IPS-NIHi11 (cell line): ENCODE data around the gene SUN5.

Experiments
- DNase-seq: peaks from one replicate; pipeline ENCODE4 v3.0.0; 2012; ENCODE audit warnings: mixed read lengths, low spot score

SUN5 gene

GRCh38 chr20:33014336-33015113 is 10.3 kb upstream of the SUN5 start:
- no peak for DNase-seq

DNA sequence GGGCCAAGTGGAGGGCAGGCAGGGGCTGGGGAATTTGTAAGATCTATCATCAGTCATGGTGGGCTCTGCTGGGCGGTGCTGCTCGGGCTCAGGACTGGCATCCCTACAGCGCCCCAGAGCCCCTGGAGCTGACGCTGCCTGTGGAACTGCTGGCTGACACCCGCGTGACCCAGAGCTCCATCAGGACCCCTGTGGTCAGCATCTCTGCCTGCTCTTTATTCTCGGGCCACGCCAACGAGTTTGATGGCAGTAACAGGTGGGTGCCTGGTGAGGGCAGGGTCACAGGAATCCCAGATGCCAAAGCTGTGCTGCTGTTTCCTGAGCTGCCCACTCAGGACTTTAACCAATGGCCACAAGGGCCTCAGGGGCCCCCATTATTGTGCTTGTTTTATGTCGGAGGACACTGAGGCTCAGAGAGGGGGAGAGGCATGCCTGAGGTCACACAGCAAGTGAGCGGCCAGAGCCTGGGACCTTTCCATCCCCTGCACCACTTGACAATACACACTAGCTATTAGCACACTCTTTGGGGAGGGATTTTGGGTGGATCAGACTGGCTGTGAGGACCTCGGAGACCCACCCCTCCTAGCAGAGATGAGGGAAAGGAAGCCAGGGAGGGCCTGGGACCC is 9.6 kb upstream of the SUN5 start:
- DNase-seq: no peak

- no peak for DNase-seq
These were observed 8.3 kb upstream of the SUN5 start for GRCh38 chr20:33012327-33013189.

DNA sequence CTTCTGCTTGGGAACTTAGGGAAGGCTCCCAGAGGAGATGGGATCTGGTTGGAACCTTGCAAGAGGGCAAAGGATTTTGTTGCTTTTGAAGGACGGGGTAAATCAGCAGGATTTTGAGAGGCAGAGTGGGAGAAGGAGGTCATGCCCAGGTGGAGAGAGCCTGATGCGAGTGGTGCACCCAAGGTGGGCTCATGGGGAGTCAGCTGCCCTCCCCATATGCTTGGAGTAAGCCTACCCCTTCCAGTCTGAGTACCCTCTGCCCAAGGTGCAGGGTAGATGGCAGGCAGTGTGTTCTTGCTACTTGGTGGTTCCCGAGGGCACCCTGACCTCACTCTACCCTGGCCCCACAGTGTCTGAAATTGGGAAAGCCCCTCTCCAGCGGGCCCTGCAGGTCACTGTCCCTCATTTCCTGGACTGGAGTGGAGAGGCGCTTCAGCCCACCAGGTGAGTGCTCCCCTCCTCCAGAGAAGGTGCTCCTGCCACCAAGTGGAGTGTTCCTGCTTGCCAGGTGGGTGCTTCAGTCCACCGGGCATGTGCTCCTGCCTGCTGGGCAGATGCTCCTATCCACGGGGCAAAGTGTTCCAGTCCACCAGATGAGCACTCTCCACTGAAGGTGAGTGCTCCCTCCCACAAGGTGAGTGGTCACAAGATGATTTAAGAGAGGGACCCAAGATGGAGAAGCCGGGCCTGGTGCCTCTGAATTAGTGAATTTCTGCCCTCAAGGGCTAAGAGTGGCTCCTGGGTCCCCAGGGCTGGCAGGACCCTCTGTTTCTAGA is 6.6 kb upstream of the SUN5 start:
- DNase-seq: no peak

- DNase-seq: no peak
These were observed 5.9 kb upstream of the SUN5 start for GRCh38 chr20:33010133-33010504.

DNA sequence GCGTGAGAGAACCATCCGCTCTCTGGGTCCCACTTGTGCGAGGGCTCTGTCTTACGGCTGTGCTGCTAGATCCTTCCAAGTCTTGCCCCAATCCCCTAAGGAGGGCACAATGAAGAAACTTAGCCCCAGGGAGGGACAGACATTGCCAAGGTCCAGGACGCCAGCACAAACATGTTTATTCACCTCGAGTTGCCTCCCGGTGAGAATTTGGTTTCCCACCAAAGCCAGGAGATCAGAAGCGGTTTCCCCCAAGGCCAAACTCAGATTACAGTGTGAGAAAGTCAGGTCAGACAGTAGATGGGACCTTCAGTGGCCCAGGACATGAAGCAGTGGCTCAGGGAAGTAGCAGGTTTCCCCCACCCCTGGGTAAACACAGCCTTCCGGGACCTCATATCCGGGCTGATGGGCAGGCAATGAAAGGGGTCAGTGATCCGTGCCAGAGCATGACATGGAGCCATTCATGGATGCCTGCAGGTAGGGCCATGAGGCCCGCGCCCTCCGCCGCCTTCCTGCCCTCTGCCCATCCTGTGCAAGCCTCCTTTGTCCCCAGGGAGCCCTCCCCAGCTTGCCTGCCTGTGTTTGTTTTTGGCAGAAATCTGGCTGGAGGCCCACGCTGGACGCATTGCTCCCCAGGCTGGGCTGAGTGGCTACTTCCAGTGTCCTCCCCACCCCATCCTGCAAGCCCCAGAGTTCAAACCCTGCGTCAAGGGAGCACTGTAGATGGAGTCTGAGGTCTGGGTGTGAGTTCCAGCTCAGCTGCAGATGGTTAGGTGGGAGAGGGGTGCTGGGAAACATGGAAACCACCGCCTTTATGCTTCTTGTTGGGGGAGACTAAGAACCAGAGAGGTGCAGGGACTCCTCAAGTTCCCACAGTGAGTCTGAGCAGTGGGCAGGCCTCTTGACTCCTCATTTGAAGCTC is 5.2 kb upstream of the SUN5 start:
- DNase-seq: no peak

- no peak for DNase-seq
These were observed 4.3 kb upstream of the SUN5 start for GRCh38 chr20:33008336-33009213.

DNA sequence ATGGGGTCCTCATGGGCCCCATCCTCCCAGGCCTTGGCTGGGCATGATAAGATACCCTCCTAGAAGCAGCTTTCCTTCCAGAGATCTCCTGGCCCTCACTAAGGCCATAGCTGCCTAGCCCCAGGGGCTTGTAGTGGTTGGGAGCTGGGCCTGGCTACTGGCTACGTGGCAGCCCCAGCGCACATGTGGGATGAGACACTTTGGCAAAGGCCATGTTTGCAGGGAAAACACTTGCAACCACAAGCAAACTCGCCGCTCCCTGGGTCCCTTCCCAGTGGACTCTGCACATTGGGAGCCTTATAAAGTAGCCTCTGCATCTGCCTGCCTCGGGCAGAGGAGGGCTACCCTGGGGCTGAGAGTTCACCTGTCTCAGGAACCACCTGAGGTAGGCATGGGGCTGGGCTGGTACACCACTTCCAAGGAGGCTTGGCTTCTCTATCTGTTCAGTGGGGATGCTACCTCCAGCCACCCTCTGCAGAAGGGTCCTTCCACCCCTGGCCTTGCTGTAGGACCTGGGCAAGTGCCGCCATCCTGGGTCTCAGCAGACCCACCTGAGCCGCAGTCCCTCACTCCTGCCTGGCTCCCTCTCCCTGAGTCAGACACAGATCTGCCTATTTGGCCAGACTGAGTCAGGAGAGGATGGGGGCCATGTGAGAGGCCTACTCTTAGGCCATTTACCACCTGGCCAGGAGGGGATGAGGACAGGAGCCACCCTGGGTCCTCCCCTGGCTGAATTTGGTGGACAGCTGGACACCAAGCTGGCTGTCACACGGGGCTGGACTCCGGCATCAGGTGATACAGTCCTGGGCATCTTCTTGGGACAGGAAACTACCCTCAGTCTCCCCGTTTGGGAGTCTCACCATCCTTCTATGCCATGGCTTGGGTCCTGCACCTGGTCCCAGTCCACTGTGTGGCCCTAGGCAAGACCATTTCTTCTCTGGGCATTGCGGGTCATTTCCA is 3.4 kb upstream of the SUN5 start, which contains the start of gene BPIFB2:
BPIFB2 (plus strand) TSS at position 329 of the 960 bp plus-strand sequence. CDS start 871 bp downstream, outside the sequence.
- DNase-seq: no peak

DNA sequence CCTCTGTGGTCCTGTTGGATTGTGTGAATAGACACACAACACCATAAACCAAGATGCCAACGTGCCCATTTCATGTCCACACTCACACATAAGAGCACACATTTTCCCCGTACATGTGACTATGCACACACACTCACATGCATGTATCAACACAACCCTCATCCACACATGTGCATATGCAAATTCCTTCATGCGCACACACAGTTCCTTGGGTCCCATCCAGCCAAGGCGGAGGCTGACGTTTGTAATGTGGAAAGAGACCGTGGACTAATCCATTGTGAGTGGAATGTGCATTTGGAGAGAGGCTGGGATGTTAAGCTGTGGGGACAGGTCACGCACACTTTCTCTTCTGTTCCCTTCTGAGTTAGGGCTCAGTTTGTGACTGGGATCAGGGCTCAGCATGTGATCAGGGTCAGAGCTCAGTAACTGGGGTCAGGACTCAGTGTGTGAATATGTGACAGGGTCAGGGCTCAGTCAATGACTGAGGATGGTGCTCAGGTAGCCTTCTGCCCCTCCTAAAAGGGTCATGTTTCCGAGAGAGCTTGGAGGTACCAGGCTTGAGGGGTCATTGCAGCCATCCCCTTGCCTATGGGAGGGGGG is 2.6 kb upstream of the SUN5 start:
- DNase-seq: no peak

GRCh38 chr20:33005908-33006775 is 1.9 kb upstream of the SUN5 start:
- no peak for DNase-seq

- DNase-seq: peak; percentile 76
These were observed 916 bp upstream of the SUN5 start for GRCh38 chr20:33005132-33005566.

DNA sequence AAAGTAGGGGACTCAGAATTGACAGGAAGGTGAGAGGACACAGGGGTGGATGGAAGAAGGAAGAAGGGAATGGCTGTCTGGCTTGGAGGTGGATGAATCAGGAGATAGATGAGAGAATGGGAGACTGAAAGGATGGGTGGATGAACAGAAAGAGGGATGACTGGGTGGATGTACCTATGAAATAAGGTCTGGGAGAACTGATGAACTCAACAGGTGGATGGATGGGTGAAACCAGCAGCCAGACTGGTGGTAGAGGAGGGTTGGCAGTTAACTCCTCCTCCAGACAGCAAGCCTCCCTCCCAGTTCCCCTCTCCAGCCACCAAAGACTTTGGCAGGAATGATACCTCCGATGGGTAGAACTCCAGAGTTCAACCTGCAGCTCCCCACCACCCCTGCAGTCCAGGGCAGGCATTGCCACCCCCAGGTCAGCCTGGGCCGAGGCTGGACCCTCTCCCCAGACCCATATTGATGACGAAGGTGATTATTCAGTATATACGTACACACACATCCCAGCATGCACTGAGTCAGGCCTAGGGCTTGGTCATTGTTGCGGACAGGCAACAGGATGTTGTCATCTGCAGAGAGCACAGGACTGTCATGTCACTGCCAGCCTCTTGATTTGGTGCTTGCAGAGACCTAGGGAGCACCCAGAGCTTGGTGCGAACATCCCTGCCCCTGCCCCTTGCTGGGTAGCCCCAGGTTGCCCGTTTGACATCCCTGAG is 2.0 kb downstream of the SUN5 start:
- DNase-seq: no peak

GRCh38 chr20:33000802-33001466 is 3.3 kb downstream of the SUN5 start:
- no peak for DNase-seq

DNA sequence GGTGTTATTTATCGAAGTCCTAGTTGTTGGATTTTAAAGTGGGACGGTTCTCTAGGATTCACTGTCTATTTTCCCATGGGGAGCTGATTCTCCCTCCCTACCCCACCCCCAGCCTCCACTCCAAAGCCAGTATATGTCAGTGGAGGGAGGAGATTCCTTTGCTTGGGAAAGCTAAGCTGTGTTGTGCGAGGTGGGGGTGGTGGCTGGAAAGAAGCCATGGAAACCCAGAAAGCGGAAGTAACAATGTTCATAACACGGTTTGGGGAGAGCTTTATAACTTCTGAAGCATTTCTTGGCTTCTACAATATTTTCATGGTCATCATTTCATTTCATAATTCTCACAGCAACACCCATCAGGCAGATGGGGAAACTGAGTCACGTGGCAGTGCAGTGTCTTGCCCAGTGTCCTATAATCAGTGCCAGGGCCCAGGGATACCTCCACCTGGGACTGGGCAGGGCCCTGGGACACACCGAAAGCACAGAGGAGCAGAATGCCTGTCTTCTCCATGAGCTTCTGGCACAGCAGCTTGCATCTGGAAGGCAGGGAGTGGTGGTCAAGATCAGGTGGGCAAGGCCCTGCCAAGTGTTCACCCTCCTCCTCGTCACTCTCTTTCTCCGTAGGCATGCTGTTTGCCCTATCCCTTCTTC is 4.5 kb downstream of the SUN5 start:
- no peak for DNase-seq

DNA sequence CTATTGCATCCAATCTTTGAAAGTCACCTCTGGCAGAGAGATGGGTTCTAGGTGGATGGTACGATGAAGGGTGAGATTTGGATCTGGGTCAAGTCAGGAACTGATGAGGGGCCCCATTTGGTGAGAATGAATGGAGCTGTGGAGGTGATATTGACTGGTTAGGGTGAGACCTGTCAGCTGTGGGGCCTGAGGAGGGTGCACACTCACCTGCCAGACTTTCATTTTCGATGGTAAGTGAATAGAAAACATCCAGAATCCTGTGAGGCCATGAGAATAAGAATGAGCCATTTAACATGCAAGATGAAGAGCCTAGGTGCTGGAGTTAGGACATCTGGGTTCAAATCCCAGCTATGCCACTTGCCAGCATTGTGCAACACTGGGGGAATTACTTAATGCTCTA is 6.8 kb downstream of the SUN5 start:
- no peak for DNase-seq
